ENCODE data around the gene PKNOX1.

- TF ChIP-seq EZH2 (IDR thresholded peaks at IDR 0.05; ENCODE audit: borderline replicate concordance, low read depth, low read length, poor library complexity, severe bottlenecking) (no peak), CTCF (conservative IDR thresholded peaks at IDR 0.05; ENCODE audit: low read depth, low read length) (no peak)
Observed at GRCh38 chr21:42975886-42976608, 1.7 kb downstream of the PKNOX1 start.

All from A673 (cell line).